ENCODE measurements around the gene ITGBL1. TPM values are rescaled to one million over a fixed set of nuclear protein-coding genes. Genes with fewer than 3 reads are reported as not detected.

The ITGBL1 gene
- polyA plus RNA-seq, 3 donors, result not detected

GRCh38 chr13:101755228-101755887, 302.9 kb downstream of the ITGBL1 start:
- no peak overlapping the region for H3K27ac Mint-ChIP-seq

GRCh38 chr13:101757446-101758039, 305.1 kb downstream of the ITGBL1 start:
- Mint-ChIP-seq H3K4me1 (no peaks in the 10 kb centered on the region), H3K27ac (no peak overlapping the region), H3K4me3 (no peak overlapping the region), H3K9me3 (no peaks in the 10 kb centered on the region), H3K27me3 (ENCODE audit: low read depth in 3 of 3) (peaks cover 0 to 2% (median 0%) of the 10 kb centered on the region in 3 donors), H3K36me3 (no peaks in the 10 kb centered on the region)
- Histone ChIP-seq H3K4me3 (replicated peaks in 1 of 3; ENCODE audit: low read depth in 2 of 3, low read length in 3 of 3) (no peak overlapping the region), H2AFZ (ENCODE audit: insufficient read depth, low read depth, low read length, poor library complexity, severe bottlenecking) (no peak overlapping the region), H3K9me3 (replicated peaks in 1 of 2; ENCODE audit: control insufficient read depth in 1 of 2, insufficient read depth in 1 of 2, low read length in 2 of 2) (no peaks in the 10 kb centered on the region), H3K27ac (ENCODE audit: low read depth in 1 of 2, low read length in 2 of 2) (no peak overlapping the region), H3K4me1 (ENCODE audit: control insufficient read depth in 1 of 2, insufficient read depth in 2 of 2, low read length in 2 of 2) (no peaks in the 10 kb centered on the region), H3K9ac (ENCODE audit: insufficient read depth, low read length, poor library complexity, severe bottlenecking) (no peak overlapping the region), H3K79me2 (ENCODE audit: insufficient read depth, low read length) (no peaks in the 10 kb centered on the region), H3K27me3 (ENCODE audit: control insufficient read depth in 2 of 2, insufficient read depth in 2 of 2, low read length in 2 of 2) (no peaks in the 10 kb centered on the region), H3K4me2 (replicated peaks; ENCODE audit: extremely low read depth, low read length, poor library complexity, severe bottlenecking) (no peak overlapping the region), H3K36me3 (replicated peaks in 1 of 2; ENCODE audit: control insufficient read depth in 1 of 2, insufficient read depth in 2 of 2, low read length in 2 of 2) (no peaks in the 10 kb centered on the region), H4K20me1 (ENCODE audit: insufficient read depth, low read length) (no peaks in the 10 kb centered on the region)
- peak; percentile 28 for TF ChIP-seq CTCF (IDR thresholded peaks at IDR 0.05)
- intact Hi-C loops (cut with micrococcal nuclease), result no loop called here
- no CpG with 5 or more reads among the region's 1 CpG for WGBS (ENCODE audit: insufficient coverage)
- DNase-seq, result no peak

More at GRCh38 chr13:101755228-101755887, 302.9 kb downstream of the ITGBL1 start:
- no peak overlapping the region for H3K4me3 Mint-ChIP-seq
- H3K4me1 Mint-ChIP-seq, result peaks cover 5% of the 10 kb centered on the region
- H3K36me3 Mint-ChIP-seq, result no peaks in the 10 kb centered on the region
- H4K20me1 ChIP-seq (ENCODE audit: insufficient read depth, low read length), result no peaks in the 10 kb centered on the region
- no peak for TF ChIP-seq CTCF (IDR thresholded peaks at IDR 0.05)
- H3K4me3 ChIP-seq (replicated peaks in 1 of 3; ENCODE audit: low read depth in 2 of 3, low read length in 3 of 3), result no peak overlapping the region
- H2AFZ ChIP-seq (ENCODE audit: insufficient read depth, low read depth, low read length, poor library complexity, severe bottlenecking), result no peak overlapping the region
- H3K27me3 Mint-ChIP-seq (ENCODE audit: low read depth in 3 of 3), result peaks cover 0 to 2% (median 0%) of the 10 kb centered on the region in 3 donors
- H3K9me3 ChIP-seq (replicated peaks in 1 of 2; ENCODE audit: control insufficient read depth in 1 of 2, insufficient read depth in 1 of 2, low read length in 2 of 2), result no peaks in the 10 kb centered on the region
- no peaks in the 10 kb centered on the region for H3K79me2 ChIP-seq (ENCODE audit: insufficient read depth, low read length)
- no peaks in the 10 kb centered on the region for H3K36me3 ChIP-seq (replicated peaks in 1 of 2; ENCODE audit: control insufficient read depth in 1 of 2, insufficient read depth in 2 of 2, low read length in 2 of 2)
- H3K4me2 ChIP-seq (replicated peaks; ENCODE audit: extremely low read depth, low read length, poor library complexity, severe bottlenecking), result no peak overlapping the region
- intact Hi-C loops (cut with micrococcal nuclease), result no loop called here
- H3K4me1 ChIP-seq (ENCODE audit: control insufficient read depth in 1 of 2, insufficient read depth in 2 of 2, low read length in 2 of 2), result no peaks in the 10 kb centered on the region
- no peak overlapping the region for H3K9ac ChIP-seq (ENCODE audit: insufficient read depth, low read length, poor library complexity, severe bottlenecking)
- 100% methylated on average over 3 of the region's 6 CpGs for WGBS (ENCODE audit: insufficient coverage)
- H3K9me3 Mint-ChIP-seq, result no peaks in the 10 kb centered on the region
- no peak overlapping the region for H3K27ac ChIP-seq (ENCODE audit: low read depth in 1 of 2, low read length in 2 of 2)
- H3K27me3 ChIP-seq (ENCODE audit: control insufficient read depth in 2 of 2, insufficient read depth in 2 of 2, low read length in 2 of 2), result no peaks in the 10 kb centered on the region
- DNase-seq, result no peak

All from CD14-positive monocyte (primary cell).